ENCODE results near the gene EPS15.
A peak's percentile ranks its signal among the peaks of the same experiment; 100 is the strongest.
"Not testable (repeated sequence)": the region's sequence is repeated elsewhere in the genome, so short reads cannot be mapped to it uniquely, and the experiment has no call there.

Gene EPS15

GRCh38 chr1:51514733-51515132, 4.3 kb downstream of the EPS15 start:
- no peak for DNase-seq

GRCh38 chr1:51512606-51513005, 6.5 kb downstream of the EPS15 start:
- no peak for DNase-seq

- no peak for DNase-seq
These were observed 6.9 kb downstream of the EPS15 start for GRCh38 chr1:51512120-51512519.

- DNase-seq, result no peak
These were observed 9.3 kb downstream of the EPS15 start for GRCh38 chr1:51509773-51510172.

- DNase-seq, result peak; percentile 77 to 86
These were observed 12.5 kb downstream of the EPS15 start for GRCh38 chr1:51506537-51506936.

GRCh38 chr1:51504806-51505525, 14.1 kb downstream of the EPS15 start:
- no peak for DNase-seq

GRCh38 chr1:51501218-51501630, 17.8 kb downstream of the EPS15 start:
- not testable (repeated sequence) for DNase-seq

GRCh38 chr1:51499694-51500093, 19.4 kb downstream of the EPS15 start:
- no peak for DNase-seq

GRCh38 chr1:51498924-51499323, 20.1 kb downstream of the EPS15 start:
- no peak for DNase-seq

- no peak for DNase-seq
These were observed 21.7 kb downstream of the EPS15 start for GRCh38 chr1:51497340-51497739.

GRCh38 chr1:51494138-51494830, 24.8 kb downstream of the EPS15 start:
- no peak for DNase-seq

GRCh38 chr1:51491166-51491981, 27.7 kb downstream of the EPS15 start:
- DNase-seq, result no peak

- DNase-seq, result no peak
These were observed 29.6 kb downstream of the EPS15 start for GRCh38 chr1:51489472-51489871.

- DNase-seq, result no peak
These were observed 30.6 kb downstream of the EPS15 start for GRCh38 chr1:51488372-51489050.

GRCh38 chr1:51487628-51488027, 31.4 kb downstream of the EPS15 start:
- no peak for DNase-seq

GRCh38 chr1:51484591-51484990, 34.5 kb downstream of the EPS15 start:
- no peak for DNase-seq

- DNase-seq, result no peak
These were observed 36.2 kb downstream of the EPS15 start for GRCh38 chr1:51482881-51483280.

GRCh38 chr1:51474832-51475620, 44.0 kb downstream of the EPS15 start:
- DNase-seq, result not testable (repeated sequence)

- no peak for DNase-seq
These were observed 45.5 kb downstream of the EPS15 start for GRCh38 chr1:51473331-51474115.

- peak in 1 of 2 experiments; percentile 6 for DNase-seq
These were observed 46.7 kb downstream of the EPS15 start for GRCh38 chr1:51472359-51472758.

GRCh38 chr1:51469518-51469917, 49.5 kb downstream of the EPS15 start:
- no peak for DNase-seq

Data from NCI-H446 (cell line).